ENCODE measurements around the gene GDF9. TPM values are rescaled to one million over a fixed set of nuclear protein-coding genes. Genes with fewer than 3 reads are reported as not detected.

The GDF9 gene
- total RNA-seq, 2 experiments from 2014 or later: 0.41 to 0.69 TPM

Other genes with a start within 250 kb of the GDF9 start
- gene IL13, start 208.3 kb downstream of the GDF9 start, total RNA-seq: 1 to 10 TPM; 3.9 to 5.5 TPM
- gene IL4, start 192.5 kb downstream of the GDF9 start, total RNA-seq: under 1 TPM; 0.32 to 0.77 TPM
- gene KIF3A, start 128.9 kb downstream of the GDF9 start, total RNA-seq: 10 to 100 TPM in 1 of 2 experiments, 1 to 10 TPM in 1; 7.1 to 10.6 TPM
- gene CCNI2, start 119.0 kb downstream of the GDF9 start, total RNA-seq: 1 to 10 TPM; 4.3 to 4.6 TPM
- gene SEPTIN8, start 89.2 kb downstream of the GDF9 start, total RNA-seq: 10 to 100 TPM; 18.6 to 19.9 TPM
- gene SOWAHA, start 53.2 kb downstream of the GDF9 start, total RNA-seq: under 1 TPM in 1 of 2 experiments, not detected in 1; 0.05 TPM
- under 1 TPM; 0.63 to 0.89 TPM for gene SHROOM1, start 35.8 kb downstream of the GDF9 start, total RNA-seq
- 100 to 1,000 TPM; 299 to 537 TPM for gene UQCRQ, start 173 bp upstream of the GDF9 start, total RNA-seq
- 1 to 10 TPM; 2.5 to 3.1 TPM for gene LEAP2, start 7.2 kb upstream of the GDF9 start, total RNA-seq
- 10 to 100 TPM; 20.9 to 29.3 TPM for gene AFF4, start 97.2 kb upstream of the GDF9 start, total RNA-seq
- gene ZCCHC10, start 160.1 kb upstream of the GDF9 start, total RNA-seq: 10 to 100 TPM; 25.7 to 32.2 TPM
- gene HSPA4, start 185.5 kb upstream of the GDF9 start, total RNA-seq: 100 to 1,000 TPM; 243 to 268 TPM

Data from activated CD4-positive, alpha-beta T cell treated with anti-CD3 and anti-CD28 coated beads for 36 hours (primary cell).